BE2C (cell line): ENCODE measurements around the gene TET3.

ENCODE experiments used
- DNase-seq: peaks from one replicate; pipeline ENCODE4 v3.0.0-alpha.2; 2020
- H3K27me3 ChIP-seq: fragments of 250-450 bp; sonication (Bioruptor Pico); 2 replicates; pipeline ENCODE4 v1.5.1; 2020; ENCODE audit warnings: mild to moderate bottlenecking
- H3K36me3 ChIP-seq: fragments of 250-450 bp; sonication (Bioruptor Pico); 2 replicates; pipeline ENCODE4 v1.5.1; 2020; ENCODE audit warnings: mild to moderate bottlenecking
- H3K4me1 ChIP-seq: fragments of 250-450 bp; sonication (Bioruptor Pico); 2 replicates; pipeline ENCODE4 v1.5.1; 2020
- H3K4me3 ChIP-seq: 2 replicates; pipeline ENCODE4 v1.5.1; 2011; ENCODE audit warnings: low read depth, low read length
- H3K9me3 ChIP-seq: fragments of 250-450 bp; sonication (Bioruptor Pico); 2 replicates; pipeline ENCODE4 v1.5.1; 2020
- CTCF ChIP-seq: IDR thresholded peaks from 2 replicates; pipeline ENCODE4 v1.5.1; 2012; ENCODE audit warnings: mild to moderate bottlenecking, low read depth, low read length

The TET3 gene

GRCh38 chr2:73947412-73948018, 37.2 kb upstream of the TET3 start:
- Histone ChIP-seq H3K4me3 (no peak overlapping the region), H3K36me3 (peaks cover 10% of the 10 kb centered on the region), H3K27me3 (no peaks in the 10 kb centered on the region), H3K9me3 (no peaks in the 10 kb centered on the region), H3K4me1 (no peaks in the 10 kb centered on the region)
- no peak for TF ChIP-seq CTCF
- DNase-seq: no peak

- H3K9me3 ChIP-seq: no peaks in the 10 kb centered on the region
- no peaks in the 10 kb centered on the region for H3K27me3 ChIP-seq
- no peak for TF ChIP-seq CTCF
- DNase-seq: no peak
- H3K4me3 ChIP-seq: no peak overlapping the region
- peaks cover 10% of the 10 kb centered on the region for H3K36me3 ChIP-seq
- H3K4me1 ChIP-seq: no peaks in the 10 kb centered on the region
These were observed 34.9 kb upstream of the TET3 start for GRCh38 chr2:73949802-73950201.

GRCh38 chr2:73952499-73953446, 31.9 kb upstream of the TET3 start:
- no peaks in the 10 kb centered on the region for H3K9me3 ChIP-seq
- TF ChIP-seq CTCF: no peak
- H3K4me1 ChIP-seq: no peaks in the 10 kb centered on the region
- no peak for DNase-seq
- H3K36me3 ChIP-seq: peaks cover 10% of the 10 kb centered on the region
- no peaks in the 10 kb centered on the region for H3K27me3 ChIP-seq
- no peak overlapping the region for H3K4me3 ChIP-seq

- peaks cover 3% of the 10 kb centered on the region for H3K36me3 ChIP-seq
- no peaks in the 10 kb centered on the region for H3K9me3 ChIP-seq
- no peak for TF ChIP-seq CTCF
These were observed 28.4 kb upstream of the TET3 start for GRCh38 chr2:73956218-73956865.

GRCh38 chr2:73961274-73961673, 23.4 kb upstream of the TET3 start:
- Histone ChIP-seq H3K9me3 (no peaks in the 10 kb centered on the region), H3K4me1 (no peaks in the 10 kb centered on the region), H3K4me3 (no peak overlapping the region), H3K36me3 (no peaks in the 10 kb centered on the region; the same call in none of the 2 replicates), H3K27me3 (no peaks in the 10 kb centered on the region)
- no peak for DNase-seq
- no peak for TF ChIP-seq CTCF

More at GRCh38 chr2:73956218-73956865, 28.4 kb upstream of the TET3 start:
- no peaks in the 10 kb centered on the region for H3K4me1 ChIP-seq
- H3K27me3 ChIP-seq: no peaks in the 10 kb centered on the region
- no peak overlapping the region for H3K4me3 ChIP-seq
- DNase-seq: no peak
